ENCODE results near the gene EYA2. TPM values are rescaled to one million over a fixed set of nuclear protein-coding genes. Genes with fewer than 3 reads are reported as not detected.
"Not testable (repeated sequence)": the region's sequence is repeated elsewhere in the genome, so short reads cannot be mapped to it uniquely, and the experiment has no call there.

The EYA2 gene
- total RNA-seq, 1 donor from 2014 or later = 0.62 TPM

GRCh38 chr20:46865824-46866223 is 28.8 kb upstream of the EYA2 start:
- ChIA-PET POLR2A (interaction anchor here (0.7 kb wide), 1 partner anchor 262 kb away, joined by 5 read pairs; no protein-coding TSS in a partner anchor), CTCF (no interaction called here)
- H3K27ac Mint-ChIP-seq = no peak overlapping the region
- DNase-seq (no peak), ATAC-seq (ENCODE audit: low read depth) (no peak)
- peaks cover 29% of the 10 kb centered on the region for H3K27me3 Mint-ChIP-seq
- intact Hi-C loops (cut with micrococcal nuclease) = no loop called here
- TF ChIP-seq CTCF (IDR thresholded peaks at IDR 0.05) = no peak
- no peaks in the 10 kb centered on the region for H3K36me3 Mint-ChIP-seq (ENCODE audit: low read depth)
- no peaks in the 10 kb centered on the region for H3K4me1 Mint-ChIP-seq
- H3K9me3 Mint-ChIP-seq = peaks cover 16% of the 10 kb centered on the region
- H3K4me3 Mint-ChIP-seq = no peak overlapping the region

GRCh38 chr20:46870041-46870440 is 24.6 kb upstream of the EYA2 start:
- TF ChIP-seq CTCF (IDR thresholded peaks at IDR 0.05) = no peak
- H3K27ac Mint-ChIP-seq = no peak overlapping the region
- H3K4me3 Mint-ChIP-seq = no peak overlapping the region
- ATAC-seq (ENCODE audit: low read depth) (no peak), DNase-seq (no peak)
- H3K9me3 Mint-ChIP-seq = peaks cover 12% of the 10 kb centered on the region
- ChIA-PET POLR2A (no interaction called here), CTCF (no interaction called here)
- intact Hi-C loops (cut with micrococcal nuclease) = no loop called here
- no peaks in the 10 kb centered on the region for H3K4me1 Mint-ChIP-seq
- H3K27me3 Mint-ChIP-seq = peaks cover 29% of the 10 kb centered on the region
- no peaks in the 10 kb centered on the region for H3K36me3 Mint-ChIP-seq (ENCODE audit: low read depth)

- ChIA-PET CTCF (no interaction called here), POLR2A (no interaction called here)
- Mint-ChIP-seq H3K4me1 (no peaks in the 10 kb centered on the region), H3K4me3 (no peak overlapping the region), H3K27me3 (peaks cover 20% of the 10 kb centered on the region), H3K36me3 (ENCODE audit: low read depth) (no peaks in the 10 kb centered on the region), H3K9me3 (peaks cover 12% of the 10 kb centered on the region), H3K27ac (no peak overlapping the region)
- DNase-seq (no peak), ATAC-seq (ENCODE audit: low read depth) (no peak)
- no peak for TF ChIP-seq CTCF (IDR thresholded peaks at IDR 0.05)
- intact Hi-C loops (cut with micrococcal nuclease) = no loop called here
Measured at GRCh38 chr20:46872328-46873211, 22.1 kb upstream of the EYA2 start.

- Mint-ChIP-seq H3K9me3 (peaks cover 2% of the 10 kb centered on the region), H3K36me3 (ENCODE audit: low read depth) (no peaks in the 10 kb centered on the region), H3K4me3 (no peak overlapping the region), H3K4me1 (no peaks in the 10 kb centered on the region), H3K27ac (no peak overlapping the region), H3K27me3 (peaks cover 16% of the 10 kb centered on the region)
- no peak for ATAC-seq (ENCODE audit: low read depth)
- TF ChIP-seq CTCF (IDR thresholded peaks at IDR 0.05) = no peak
- CTCF ChIA-PET = interaction anchor here (0.6 kb wide), 1 partner anchor 15 kb away, joined by 3 read pairs; no protein-coding TSS in a partner anchor
- POLR2A ChIA-PET = no interaction called here
- DNase-seq = no peak
- intact Hi-C loops (cut with micrococcal nuclease) = no loop called here
Measured at GRCh38 chr20:46875059-46875458, 19.6 kb upstream of the EYA2 start.

- Mint-ChIP-seq H3K4me3 (no peak overlapping the region), H3K36me3 (ENCODE audit: low read depth) (no peaks in the 10 kb centered on the region), H3K4me1 (no peaks in the 10 kb centered on the region), H3K27me3 (peaks cover 30% of the 10 kb centered on the region), H3K27ac (no peak overlapping the region), H3K9me3 (no peaks in the 10 kb centered on the region)
- no peak for ATAC-seq (ENCODE audit: low read depth)
- no peak for DNase-seq
- ChIA-PET CTCF (no interaction called here), POLR2A (no interaction called here)
- no peak for TF ChIP-seq CTCF (IDR thresholded peaks at IDR 0.05)
- intact Hi-C loops (cut with micrococcal nuclease) = no loop called here
Measured at GRCh38 chr20:46879386-46879785, 15.3 kb upstream of the EYA2 start.

- H3K36me3 Mint-ChIP-seq (ENCODE audit: low read depth); ATAC-seq (ENCODE audit: low read depth); CTCF ChIA-PET; H3K9me3 Mint-ChIP-seq; intact Hi-C loops (cut with micrococcal nuclease); DNase-seq; H3K4me1 Mint-ChIP-seq; POLR2A ChIA-PET; H3K27ac Mint-ChIP-seq; H3K4me3 Mint-ChIP-seq: not testable (repeated sequence)
- H3K27me3 Mint-ChIP-seq = peaks cover 28% of the 10 kb centered on the region
Measured at GRCh38 chr20:46879963-46880362, 14.7 kb upstream of the EYA2 start.
